Peyer's patch (tissue), 4 donors: ENCODE data around the gene SCFD1. TPM values are rescaled to one million over a fixed set of nuclear protein-coding genes. Genes with fewer than 3 reads are reported as not detected.

Experiments used
- DNase-seq, 3 donors: peaks; one replicate each; pipeline ENCODE4 v3.0.0-alpha.2; 2017 to 2019
- H3K27ac ChIP-seq, 4 donors: fragments of 200-600 bp; sonication (generic); one replicate each; pipeline ENCODE4 v1.5.1; 2016 to 2019
- H3K27me3 ChIP-seq, 2 donors: fragments of 200-600 bp; sonication (generic); one replicate each; pipeline ENCODE4 v1.5.1; 2019
- H3K36me3 ChIP-seq, 3 donors: fragments of 200-600 bp; sonication (generic); one replicate each; pipeline ENCODE4 v1.5.1; 2016 to 2019
- H3K4me1 ChIP-seq, 4 donors: fragments of 200-600 bp; sonication (generic); one replicate each; pipeline ENCODE4 v1.5.1; 2016 to 2019
- H3K4me3 ChIP-seq, 4 donors: fragments of 200-600 bp; sonication (generic); 1 replicate in 3 of 4; 2 replicates in 1 of 4; pipeline ENCODE4 v1.5.1; 2016 to 2019; ENCODE audit warnings: mild to moderate bottlenecking in 1 of 4
- H3K9me3 ChIP-seq, 4 donors: fragments of 200-600 bp; sonication (generic); one replicate each; pipeline ENCODE4 v1.5.1; 2016 to 2019; ENCODE audit warnings: mild to moderate bottlenecking in 1 of 4
- CTCF ChIP-seq, 6 experiments: fragments of 450-650 bp in 4 of 6; fragments of 200-600 bp in 2 of 6; sonication (generic) in 1 of 6; IDR thresholded peaks; one replicate each; pipeline ENCODE4 v1.5.1; 2017 to 2019; ENCODE audit warnings: antibody characterized with exemption in 6 of 6, mild to moderate bottlenecking in 3 of 6, moderate library complexity in 1 of 6
- POLR2A ChIP-seq, 2 donors: fragments of 450-650 bp; IDR thresholded peaks; one replicate each; pipeline ENCODE4 v1.5.1; 2017; ENCODE audit warnings: antibody characterized with exemption in 2 of 2, mild to moderate bottlenecking in 2 of 2, moderate library complexity in 2 of 2
- total RNA-seq, 4 donors: library from RNA; depleted of rRNA; stranded (reverse); fragments of >200 nt; gene quantifications; one replicate each; pipeline ENCODE4 v1.1.0, GENCODE V29; 2016

Gene SCFD1
- total RNA-seq, 4 donors from 2014 or later, result 31.8 to 77.3 (median 53.0) TPM

GRCh38 chr14:30751646-30752416 is 129.7 kb downstream of the SCFD1 start:
- no peaks in the 10 kb centered on the region for H3K4me1 ChIP-seq
- H3K36me3 ChIP-seq, result no peaks in the 10 kb centered on the region
- no peak overlapping the region for H3K4me3 ChIP-seq
- no peak for DNase-seq
- H3K27ac ChIP-seq, result no peak overlapping the region
- H3K27me3 ChIP-seq, result no peaks in the 10 kb centered on the region
- H3K9me3 ChIP-seq, result no peaks in the 10 kb centered on the region
- TF ChIP-seq POLR2A (IDR thresholded peaks at IDR 0.05) (no peak), CTCF (IDR thresholded peaks at IDR 0.05) (peak in 1 of 6 experiments; percentile 6)

- H3K27me3 ChIP-seq, result no peaks in the 10 kb centered on the region
- TF ChIP-seq CTCF (IDR thresholded peaks at IDR 0.05) (no peak), POLR2A (IDR thresholded peaks at IDR 0.05) (no peak)
- H3K4me1 ChIP-seq, result no peaks in the 10 kb centered on the region
- H3K36me3 ChIP-seq, result no peaks in the 10 kb centered on the region
- no peak overlapping the region for H3K27ac ChIP-seq
- no peak for DNase-seq
- no peaks in the 10 kb centered on the region for H3K9me3 ChIP-seq
- H3K4me3 ChIP-seq, result no peak overlapping the region
These were observed 131.3 kb downstream of the SCFD1 start for GRCh38 chr14:30753452-30753851.

GRCh38 chr14:30754778-30755177 is 132.7 kb downstream of the SCFD1 start:
- no peak for DNase-seq
- TF ChIP-seq CTCF (IDR thresholded peaks at IDR 0.05) (no peak), POLR2A (IDR thresholded peaks at IDR 0.05) (no peak)
- H3K9me3 ChIP-seq, result no peaks in the 10 kb centered on the region
- H3K27ac ChIP-seq, result no peak overlapping the region
- H3K4me1 ChIP-seq, result no peaks in the 10 kb centered on the region
- no peak overlapping the region for H3K4me3 ChIP-seq
- H3K27me3 ChIP-seq, result no peaks in the 10 kb centered on the region
- H3K36me3 ChIP-seq, result no peaks in the 10 kb centered on the region

DNA sequence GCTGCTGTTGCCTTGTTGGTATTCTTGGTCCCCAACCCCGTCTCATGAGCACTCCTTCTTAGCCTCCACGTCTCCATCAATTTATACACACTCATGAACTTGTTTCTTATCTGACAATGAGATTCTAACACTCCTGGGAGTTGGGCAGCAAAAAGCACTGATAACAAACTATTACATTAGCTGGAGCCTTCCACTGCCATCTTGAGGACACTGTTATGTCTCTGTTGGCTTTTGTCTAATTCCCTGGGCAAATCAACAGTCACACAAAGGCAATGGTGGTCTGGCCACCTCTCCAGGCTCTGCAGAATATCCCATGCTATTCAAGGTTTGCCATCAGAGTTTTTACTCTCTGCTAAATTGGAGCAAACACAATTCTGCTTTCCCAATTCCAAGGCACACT is 134.5 kb downstream of the SCFD1 start:
- DNase-seq, result no peak
- no peaks in the 10 kb centered on the region for H3K9me3 ChIP-seq
- TF ChIP-seq CTCF (IDR thresholded peaks at IDR 0.05) (no peak), POLR2A (IDR thresholded peaks at IDR 0.05) (no peak)
- no peaks in the 10 kb centered on the region for H3K27me3 ChIP-seq
- H3K27ac ChIP-seq, result no peak overlapping the region
- H3K36me3 ChIP-seq, result no peaks in the 10 kb centered on the region
- H3K4me3 ChIP-seq, result no peak overlapping the region
- H3K4me1 ChIP-seq, result no peaks in the 10 kb centered on the region

- Histone ChIP-seq H3K4me3 (no peak overlapping the region), H3K9me3 (no peaks in the 10 kb centered on the region), H3K27ac (no peak overlapping the region), H3K4me1 (no peaks in the 10 kb centered on the region), H3K27me3 (no peaks in the 10 kb centered on the region), H3K36me3 (no peaks in the 10 kb centered on the region)
- no peak for TF ChIP-seq POLR2A (IDR thresholded peaks at IDR 0.05)
- no peak for TF ChIP-seq CTCF (IDR thresholded peaks at IDR 0.05)
- DNase-seq, result no peak
These were observed 135.0 kb downstream of the SCFD1 start for GRCh38 chr14:30757082-30757481.
